SU-DHL-6 (cell line): Measurements from ENCODE around the gene TTN.

Experiments
- CTCF ChIP-seq: fragments of 200-600 bp; sonication (generic); IDR thresholded peaks from one replicate; pipeline ENCODE4 v1.5.1; 2017; ENCODE audit warnings: antibody characterized with exemption, mild to moderate bottlenecking, low read length, moderate library complexity; ENCODE audit not compliant: insufficient read depth, poor library complexity, severe bottlenecking
- EZH2phosphoT487 ChIP-seq: fragments of 200-600 bp; sonication (generic), shearing (Covaris generic); conservative IDR thresholded peaks from 2 replicates; pipeline ENCODE4 v1.6.1; 2018; ENCODE audit warnings: mild to moderate bottlenecking, antibody characterized with exemption, low read length, moderate library complexity, mixed read lengths

- TF ChIP-seq CTCF (no peak), EZH2phosphoT487 (no peak)
Observed at GRCh38 chr2:178829981-178830380, 22.8 kb upstream of the TTN start.
